GM04504 (cell line): Measurements from ENCODE around the gene MAST4.
"Not testable (repeated sequence)": the region's sequence is repeated elsewhere in the genome, so short reads cannot be mapped to it uniquely, and the experiment has no call there.

Source experiments
- DNase-seq: peaks from one replicate; pipeline ENCODE4 v3.0.0-alpha.2; 2012; ENCODE audit warnings: low read depth

MAST4 gene

DNA sequence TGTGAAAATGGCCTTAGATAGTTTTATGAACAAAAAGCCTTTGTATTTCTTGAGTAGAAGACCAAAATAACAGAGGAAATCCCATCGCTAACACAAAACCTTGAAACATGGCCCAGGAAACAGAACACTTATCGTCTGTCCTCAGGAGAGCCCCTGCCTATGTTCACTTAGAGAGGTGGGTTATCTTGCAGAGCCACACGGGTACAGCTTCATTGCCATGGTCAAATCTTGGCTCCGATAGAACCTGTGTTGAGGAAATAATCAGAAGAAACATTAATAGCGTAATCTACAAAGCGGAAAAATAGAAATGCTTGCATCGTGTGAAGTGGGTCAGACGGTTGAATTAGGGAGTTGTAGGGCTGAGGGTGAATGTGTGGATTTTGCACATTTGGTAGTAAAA lies 216.1 kb downstream of the MAST4 start:
- DNase-seq: no peak

DNA sequence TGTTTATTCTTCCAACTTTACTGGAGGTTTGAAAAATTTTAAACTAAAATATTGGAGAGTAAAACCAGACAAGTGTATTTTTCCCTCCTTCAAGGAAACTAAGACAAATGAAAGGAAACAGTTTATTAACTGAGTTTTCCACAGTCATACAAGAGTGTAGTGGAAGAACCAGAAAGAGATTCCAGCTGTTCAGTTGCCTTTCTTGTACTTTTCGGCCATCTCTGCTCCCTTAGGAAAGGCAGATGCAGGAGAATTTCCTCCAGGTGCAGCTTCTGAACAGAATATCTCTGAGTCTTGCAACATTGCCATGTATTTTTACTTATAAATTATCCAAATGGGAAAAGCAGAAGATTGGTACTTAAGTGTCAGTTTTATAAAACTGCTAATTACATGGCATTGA lies 217.1 kb downstream of the MAST4 start:
- no peak for DNase-seq

DNA sequence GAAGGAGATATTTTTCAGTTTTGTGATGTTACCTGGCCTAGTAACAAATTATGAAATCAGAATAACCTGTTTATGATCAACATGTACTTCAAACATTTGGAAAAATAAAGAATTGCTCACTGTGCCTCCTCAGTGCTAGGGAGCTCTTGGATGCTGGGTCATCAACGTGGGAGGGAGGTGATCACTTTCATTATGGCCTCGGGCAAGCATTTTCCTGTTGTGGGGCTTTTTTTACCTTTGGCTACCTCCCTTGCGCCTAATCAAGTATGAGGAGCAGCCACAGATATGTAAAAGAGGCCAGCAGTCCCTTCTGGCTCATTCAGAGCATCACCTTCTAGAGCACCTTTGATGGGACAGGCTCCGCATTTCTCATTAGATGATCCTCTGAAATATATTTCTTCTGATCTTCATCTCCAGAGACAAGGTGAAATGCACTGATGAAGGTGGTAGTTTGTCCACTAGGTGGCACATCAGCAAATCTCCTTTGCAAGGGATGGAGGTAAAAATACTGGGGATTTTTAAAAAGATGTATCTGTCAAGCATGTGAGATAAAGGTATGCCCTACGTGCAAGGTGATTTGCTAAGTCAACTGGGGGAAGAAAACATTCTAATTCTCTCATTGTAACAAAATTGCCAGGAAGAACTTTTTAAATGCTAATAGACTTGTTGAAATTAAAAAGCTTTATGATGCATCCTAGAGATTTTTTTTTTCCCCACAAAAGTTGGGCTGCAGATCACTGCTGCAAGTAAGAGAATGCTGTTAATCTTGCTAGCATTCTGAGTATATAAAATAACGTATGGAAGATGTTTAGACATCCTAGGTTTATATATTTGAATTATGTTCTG lies 218.2 kb downstream of the MAST4 start:
- peak; percentile 8 for DNase-seq

DNA sequence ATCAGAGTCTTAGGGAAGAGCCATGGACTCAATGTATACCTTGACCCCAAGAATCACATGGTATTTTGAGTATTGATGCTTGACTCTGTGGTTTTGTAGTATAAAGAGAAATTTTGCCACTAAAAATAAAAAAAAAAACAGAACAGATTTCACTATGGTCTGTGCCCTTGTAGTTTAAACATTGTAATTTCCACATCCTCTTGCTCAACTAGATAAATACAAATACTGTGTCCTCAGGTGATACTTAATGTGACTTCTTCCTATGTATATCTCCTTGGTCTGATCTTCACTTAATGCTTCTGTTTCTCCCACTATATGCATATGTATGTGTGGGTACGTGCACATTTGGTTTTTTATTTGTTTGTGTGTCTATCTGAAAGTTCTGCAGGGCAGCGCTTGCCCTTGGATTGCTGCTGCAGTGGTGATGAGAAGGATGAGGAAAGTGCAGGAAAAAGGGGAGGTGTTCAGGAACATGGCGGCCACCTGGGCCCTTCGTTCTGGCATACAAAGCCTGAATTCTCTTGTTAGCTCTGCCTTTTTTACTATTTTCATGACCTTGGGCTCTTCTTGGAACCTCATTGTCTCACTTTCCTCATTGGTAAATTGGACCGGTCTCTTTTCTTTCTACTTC lies 222.2 kb downstream of the MAST4 start:
- DNase-seq: no peak

DNA sequence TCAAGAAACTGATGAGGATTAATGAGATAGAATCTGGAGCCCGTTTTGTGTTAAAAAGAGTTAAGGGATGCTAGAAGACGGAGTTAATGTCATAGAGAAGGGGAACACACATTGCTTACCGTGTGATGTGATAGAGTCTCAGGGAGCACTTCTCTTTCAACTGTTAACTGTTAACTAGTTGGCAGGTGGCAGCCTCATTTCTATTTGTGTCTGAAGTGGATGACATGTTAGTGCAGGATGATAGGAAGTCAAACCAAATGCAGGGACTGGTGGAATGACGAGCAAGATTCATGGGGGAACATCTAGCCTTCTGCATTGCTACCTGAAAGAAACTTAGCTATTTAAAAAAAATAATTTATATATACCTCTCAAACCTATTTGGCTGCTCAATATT lies 222.7 kb downstream of the MAST4 start:
- DNase-seq: no peak

DNA sequence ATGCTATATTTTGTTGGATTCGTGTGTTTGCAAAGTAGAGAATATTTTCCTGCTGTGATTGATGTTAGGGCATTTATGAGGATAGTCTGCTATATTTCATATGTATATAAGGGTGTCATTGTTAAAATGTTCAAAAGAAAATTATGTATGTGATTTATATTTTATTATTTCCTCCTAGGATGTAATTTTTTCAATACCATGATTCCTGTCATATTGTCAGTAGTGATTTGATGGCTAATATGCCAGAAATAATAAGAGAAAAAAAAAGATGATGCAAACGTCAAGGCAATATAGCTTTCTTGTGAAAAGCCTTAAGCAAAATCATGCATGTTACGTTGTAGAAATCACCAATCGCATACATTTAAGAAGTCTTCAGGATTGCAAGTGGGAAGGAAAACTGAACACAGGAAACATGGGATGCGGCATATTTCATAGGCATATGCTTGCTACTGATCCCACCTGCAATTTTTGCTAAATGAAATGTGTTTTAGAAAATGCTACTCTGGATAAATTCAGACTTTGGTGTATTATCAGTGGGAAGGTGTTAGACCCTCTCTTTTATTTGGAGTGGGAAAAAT lies 224.5 kb downstream of the MAST4 start:
- DNase-seq: no peak

DNA sequence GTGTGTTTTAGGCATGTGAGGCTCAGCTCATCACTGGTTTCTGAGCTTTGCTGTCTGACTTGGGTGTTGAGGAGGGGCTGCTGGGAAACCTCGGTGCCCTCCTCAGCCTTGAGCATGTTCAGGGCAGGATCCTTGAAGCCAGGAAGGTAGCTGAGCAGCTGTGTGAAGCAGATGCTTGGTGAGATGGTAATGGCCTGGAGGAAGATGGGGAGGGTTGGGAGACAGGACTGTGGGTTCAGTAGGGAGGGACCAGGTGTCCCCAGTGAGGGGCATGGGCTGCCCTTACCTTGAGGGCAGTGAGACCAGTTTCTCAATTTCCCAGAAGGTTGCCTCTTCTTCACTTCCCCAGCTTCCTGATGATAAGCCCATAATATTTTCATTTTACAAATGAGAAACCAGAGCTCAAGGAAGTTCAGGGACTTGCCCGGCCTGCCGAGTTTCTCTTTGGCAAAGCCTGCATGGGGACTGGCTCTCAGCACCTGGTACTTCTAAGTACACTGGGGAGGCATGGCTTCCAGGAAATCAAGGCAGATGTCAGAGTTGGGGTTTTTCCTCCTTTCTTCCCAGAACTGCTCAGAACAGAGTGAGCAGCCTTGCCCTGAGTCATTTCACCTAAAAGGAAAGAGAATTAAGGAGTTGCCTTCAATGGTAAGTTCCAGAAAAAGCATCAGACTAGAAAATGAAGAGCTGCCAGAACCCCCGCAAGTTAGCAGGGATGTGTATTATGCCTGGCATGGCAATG lies 225.7 kb downstream of the MAST4 start:
- no peak for DNase-seq

DNA sequence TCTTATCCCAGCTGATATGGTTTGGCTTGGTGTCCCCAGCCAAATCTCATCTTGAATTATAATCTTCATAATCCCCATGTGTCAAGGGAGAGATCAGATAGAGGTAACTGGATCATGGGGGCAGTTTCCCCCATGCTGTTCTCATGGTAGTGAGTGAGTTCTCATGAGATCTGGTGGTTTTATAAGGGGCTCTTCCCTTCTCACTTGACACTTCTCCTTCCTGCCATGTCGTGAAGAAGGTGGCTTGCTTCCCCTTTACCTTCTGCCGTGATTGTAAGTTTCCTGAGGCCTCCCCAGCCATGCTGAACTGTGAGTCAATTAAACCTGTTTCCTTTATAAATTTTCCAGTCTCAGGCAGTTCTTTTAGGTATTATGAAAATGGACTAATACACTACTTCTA lies 226.7 kb downstream of the MAST4 start:
- DNase-seq: not testable (repeated sequence)

DNA sequence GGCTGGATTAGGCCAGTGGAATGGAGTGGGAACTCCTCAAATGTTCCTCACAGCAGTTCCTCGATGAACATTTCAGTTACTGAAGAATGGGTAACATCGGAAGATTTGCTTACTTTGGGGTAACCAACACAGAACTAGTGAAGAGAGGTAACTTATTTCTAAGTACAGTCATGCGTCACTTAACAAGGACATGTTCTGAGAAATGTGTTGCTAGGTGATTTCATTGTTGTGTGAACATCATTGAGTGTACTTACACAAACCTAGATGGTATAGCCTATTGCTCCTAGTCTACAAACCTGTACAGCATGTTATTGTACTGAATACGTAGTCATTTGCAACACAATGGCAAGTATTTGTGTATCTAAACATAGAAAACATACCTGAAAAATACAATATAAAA lies 228.3 kb downstream of the MAST4 start:
- no peak for DNase-seq

DNA sequence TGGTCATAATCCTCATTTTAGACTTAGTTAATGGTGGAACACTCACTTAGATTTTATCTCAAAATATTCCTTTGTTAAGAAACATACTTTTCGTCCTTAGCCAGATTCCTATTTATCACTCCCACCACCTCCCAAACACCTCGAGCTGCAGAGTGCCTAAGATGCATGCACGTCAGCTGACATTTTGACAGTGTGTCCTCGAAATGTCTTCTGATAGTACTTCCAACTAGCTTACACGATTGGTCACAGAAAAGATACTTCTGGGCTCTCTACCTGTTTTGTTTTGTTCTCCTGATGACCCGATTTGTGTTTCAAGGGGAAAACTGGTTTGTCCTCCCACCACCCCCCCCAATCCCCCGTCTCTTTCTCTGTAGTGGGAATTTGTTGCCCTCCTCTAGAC lies 230.1 kb downstream of the MAST4 start:
- DNase-seq: no peak

DNA sequence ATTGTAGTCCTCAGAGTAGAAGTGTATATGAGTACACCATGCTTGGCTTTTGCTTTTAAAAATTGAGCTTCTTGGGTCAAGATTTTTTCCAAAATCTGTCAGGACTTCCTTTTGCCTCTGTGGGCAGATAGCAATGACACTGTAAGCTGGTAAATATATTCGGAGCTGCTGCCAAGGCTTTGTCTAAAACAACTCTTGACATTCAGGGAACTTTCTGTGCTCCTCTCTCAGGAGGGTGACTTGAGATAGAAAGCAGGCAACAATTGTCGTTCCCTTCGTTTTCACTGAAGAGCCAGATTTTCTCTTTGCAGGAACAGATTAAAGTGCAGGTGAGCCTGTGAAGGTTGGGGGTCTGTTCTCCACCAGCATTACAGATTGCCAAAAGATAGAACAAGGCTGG lies 230.5 kb downstream of the MAST4 start:
- no peak for DNase-seq

DNA sequence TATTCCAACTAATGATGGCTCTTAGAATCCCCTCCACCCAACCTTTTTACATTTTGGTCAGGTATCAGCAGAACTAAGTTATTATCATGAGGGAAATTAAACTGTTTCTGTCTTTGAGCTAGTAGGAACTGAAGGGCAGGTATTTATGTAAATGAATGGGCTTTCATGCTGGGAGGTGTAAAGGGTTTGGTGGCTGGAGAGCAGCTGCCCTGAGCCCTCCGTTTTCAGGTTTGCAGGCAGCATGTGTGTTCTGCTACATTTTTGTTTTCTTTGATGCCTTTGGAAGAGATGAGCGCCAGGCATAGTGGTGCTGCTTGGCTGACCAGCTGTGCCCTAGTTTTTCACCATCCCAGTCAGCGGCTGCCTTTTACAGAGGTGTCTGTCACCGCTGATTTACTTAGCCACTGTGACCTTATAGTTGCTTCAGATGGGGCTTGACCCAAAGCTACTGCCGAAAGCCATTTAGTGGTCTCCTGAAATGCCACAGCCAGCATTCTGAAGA lies 231.9 kb downstream of the MAST4 start:
- no peak for DNase-seq

DNA sequence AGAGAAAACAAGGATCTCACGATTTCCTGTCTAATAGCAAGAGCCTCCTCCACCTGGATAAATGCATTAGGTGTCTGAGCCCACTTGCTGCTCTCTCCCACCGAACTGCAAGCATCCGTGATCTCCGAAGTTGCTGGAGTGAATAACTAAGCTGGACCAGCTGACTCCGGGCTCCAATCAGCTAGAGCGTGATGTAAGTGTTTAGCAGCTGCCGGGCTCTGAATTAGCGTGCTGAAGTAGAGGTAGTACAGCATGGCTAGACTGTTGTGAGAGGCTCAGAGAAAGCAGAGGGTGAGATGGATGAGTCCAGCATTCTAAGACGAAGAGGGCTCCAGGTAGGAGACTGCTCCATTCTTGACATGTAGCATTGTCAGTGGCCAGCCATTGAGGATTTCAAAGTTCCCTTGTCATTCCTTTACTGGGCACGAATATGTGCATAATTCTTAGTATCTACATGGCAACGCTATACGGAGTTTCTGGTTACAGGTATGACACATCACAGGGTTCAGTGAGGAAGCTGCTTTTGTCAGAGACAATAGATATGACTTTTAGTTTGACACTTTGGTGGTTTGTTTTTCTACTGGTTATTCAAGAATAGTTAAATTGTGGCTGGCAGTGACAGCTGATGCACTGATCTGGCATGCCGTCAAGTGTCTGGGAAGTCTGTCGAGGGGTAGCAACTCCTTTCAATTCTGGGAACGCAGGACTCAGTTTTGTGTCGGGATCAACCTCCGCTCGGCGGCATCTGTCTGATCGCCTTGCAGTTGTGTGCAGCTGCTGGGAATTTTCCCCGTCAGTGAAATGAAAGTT lies 232.6 kb downstream of the MAST4 start:
- DNase-seq: no peak

DNA sequence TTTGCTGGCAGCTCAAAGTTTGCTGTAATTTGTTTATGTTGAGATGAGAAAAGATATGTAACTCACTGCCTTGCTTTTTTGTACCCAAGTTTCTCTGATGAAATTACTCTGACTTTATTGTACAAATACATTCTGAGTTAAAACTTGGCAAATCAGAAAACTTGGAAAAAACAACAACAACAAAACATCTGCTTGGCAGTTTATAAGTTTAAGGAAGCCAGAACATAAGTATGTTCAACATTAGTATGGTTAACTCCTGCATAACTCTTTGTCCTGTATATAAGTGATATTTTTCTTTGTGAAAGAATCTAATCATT lies 233.1 kb downstream of the MAST4 start:
- DNase-seq: no peak

DNA sequence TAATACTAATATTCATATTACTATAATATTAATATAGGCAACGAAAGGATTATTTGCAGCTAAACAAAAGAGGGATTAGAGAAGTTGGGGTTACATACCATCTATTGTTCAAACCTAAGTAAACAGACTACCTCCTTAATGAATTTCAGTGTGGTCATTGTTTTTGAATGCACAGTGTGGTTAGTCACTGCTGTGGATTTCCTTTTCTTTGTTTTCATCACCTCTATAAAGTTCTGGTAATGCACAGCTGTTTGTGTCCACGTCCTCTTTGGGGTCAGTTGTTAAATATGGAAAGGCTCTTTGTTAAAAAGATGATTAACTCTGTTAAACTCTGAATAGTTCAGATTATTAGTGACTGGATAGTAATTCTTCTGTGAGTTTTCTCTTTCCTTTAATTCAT lies 233.6 kb downstream of the MAST4 start:
- no peak for DNase-seq

DNA sequence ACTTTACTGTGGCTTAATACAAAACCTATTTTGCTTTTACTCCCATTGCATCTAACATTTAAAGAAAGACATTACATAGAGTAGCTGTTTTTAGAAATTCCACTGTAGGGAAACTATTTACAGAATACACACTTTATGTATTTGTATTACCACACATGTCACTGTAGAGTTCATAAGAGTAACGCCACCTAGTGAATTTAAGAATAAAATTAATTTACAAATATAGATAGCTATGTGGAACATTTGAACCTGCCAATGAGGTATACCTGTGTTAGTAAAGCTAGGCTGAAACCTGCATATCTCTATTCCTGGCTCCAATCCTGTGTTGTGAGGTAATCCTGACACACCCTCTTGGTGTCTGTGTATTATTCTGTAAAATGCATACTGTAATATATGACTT lies 234.4 kb downstream of the MAST4 start:
- DNase-seq: no peak

DNA sequence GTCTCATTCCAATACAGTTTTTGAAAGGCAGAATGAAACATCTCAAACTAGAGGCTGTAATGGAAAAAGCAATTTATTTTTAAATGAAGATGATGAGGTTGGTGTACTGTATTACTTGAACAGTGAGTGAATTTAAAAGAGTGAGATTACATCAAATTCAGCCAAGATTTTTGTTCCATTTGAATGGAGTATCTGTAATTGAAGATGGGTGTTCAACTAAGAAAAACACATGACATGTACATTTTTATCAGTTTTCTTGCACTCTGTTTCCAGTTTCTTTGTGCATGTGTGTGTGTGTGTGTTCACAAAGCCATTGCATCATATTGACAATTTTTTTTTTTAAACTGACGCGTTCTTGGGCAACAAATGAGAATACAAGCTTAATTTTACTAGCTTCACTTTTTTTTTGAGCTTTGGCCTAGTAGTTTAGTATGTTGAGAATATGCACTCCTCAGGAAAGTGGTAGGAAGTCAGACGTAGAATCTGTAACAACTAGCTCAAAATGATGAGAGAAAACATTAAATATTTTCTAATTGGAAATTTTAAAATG lies 243.5 kb downstream of the MAST4 start:
- no peak for DNase-seq

DNA sequence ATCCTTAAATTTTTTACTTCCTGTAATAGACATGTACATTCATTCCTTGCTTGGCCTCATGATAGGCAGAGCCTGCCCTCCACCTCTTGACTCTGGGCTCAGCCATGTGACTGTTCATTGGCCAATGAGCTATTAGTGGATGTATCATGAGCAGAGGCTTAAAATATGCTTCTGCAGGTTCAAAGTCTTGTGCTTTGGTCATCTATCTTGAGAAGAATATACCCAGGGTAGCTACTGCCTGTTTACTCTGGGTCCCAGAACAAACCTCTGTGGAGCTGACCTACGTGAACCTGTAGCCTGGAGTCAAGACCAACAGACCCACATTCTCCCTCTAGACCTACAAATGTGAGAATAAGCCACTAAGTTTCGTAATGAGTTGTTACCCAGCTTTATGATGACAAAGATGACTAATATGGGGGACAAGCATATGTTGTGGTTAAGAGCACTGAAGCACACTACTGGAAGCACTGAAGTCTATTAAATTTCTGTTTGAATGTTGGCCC lies 244.4 kb downstream of the MAST4 start:
- no peak for DNase-seq

DNA sequence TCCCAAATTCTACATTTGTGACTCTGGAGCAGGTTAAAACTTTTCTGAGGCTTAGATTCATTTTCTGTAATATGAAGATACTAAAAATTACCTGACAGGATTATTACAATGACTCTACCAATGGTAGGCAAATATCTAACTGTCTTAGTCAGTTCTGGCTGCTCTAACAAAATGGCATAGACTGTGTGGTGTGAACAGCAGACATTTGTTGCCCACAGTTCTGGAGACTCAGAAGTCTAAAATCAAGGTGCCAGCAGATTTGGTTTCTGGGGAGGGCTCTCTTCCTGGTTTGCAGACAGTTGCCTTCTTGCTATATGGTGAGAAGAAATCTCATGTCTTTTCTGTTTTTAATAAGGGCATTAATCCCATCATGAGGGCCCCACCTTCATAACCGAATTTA lies 245.1 kb downstream of the MAST4 start:
- DNase-seq: no peak

DNA sequence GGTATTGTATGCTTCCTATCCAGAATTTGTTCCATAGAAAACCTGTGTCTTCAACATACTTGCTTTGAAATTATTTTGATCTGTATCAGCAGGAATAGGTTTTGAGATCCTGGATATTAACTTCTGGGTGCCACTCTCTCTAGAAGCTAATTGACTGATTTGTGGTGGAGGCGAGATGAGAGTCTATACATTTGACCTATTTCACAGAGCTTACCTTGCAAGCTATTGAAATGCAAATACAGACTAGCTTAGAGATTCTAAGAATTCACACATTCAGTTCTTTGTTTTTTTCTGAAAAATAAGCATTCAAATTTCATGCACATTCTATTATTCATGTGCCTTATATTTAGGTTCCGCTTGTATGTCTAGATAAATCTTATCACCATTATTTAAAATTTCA lies 246.3 kb downstream of the MAST4 start:
- DNase-seq: no peak

DNA sequence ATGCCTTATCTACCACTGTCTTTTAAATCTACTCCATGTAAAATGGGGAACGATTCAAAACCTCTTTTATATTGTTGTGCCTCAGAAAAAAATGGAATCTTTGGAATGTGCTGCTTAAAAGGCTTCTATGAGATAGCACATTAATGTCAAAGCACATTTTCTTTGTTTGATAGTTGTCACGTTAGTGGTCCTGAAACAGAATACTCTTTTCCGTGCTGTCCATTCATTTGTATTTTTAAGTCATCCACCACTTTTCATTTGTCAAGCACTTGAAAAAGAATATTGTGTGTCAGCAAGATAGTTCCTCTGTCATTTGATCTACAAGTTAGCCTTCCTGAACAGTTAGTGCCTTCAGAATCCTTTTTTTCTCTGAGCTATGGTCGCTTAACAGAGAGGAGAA lies 246.9 kb downstream of the MAST4 start:
- DNase-seq: no peak
